COLO668 (cell line): ENCODE data around the gene MYH11.
"Not testable (repeated sequence)": the region's sequence is repeated elsewhere in the genome, so short reads cannot be mapped to it uniquely, and the experiment has no call there.

Experiments used
- DNase-seq: peaks from one replicate; lab custom pipeline; 2025; ENCODE audit not compliant: unreplicated experiment; lab: John Stamatoyannopoulos, UW

Gene MYH11

GRCh38 chr16:15811481-15812400 lies 45.1 kb downstream of the MYH11 start:
- no peak for DNase-seq

- DNase-seq: no peak
These were observed 45.9 kb downstream of the MYH11 start for GRCh38 chr16:15810949-15811348.

GRCh38 chr16:15810411-15810810 lies 46.4 kb downstream of the MYH11 start:
- DNase-seq: no peak

GRCh38 chr16:15809297-15809696 lies 47.5 kb downstream of the MYH11 start:
- DNase-seq: not testable (repeated sequence)

GRCh38 chr16:15808071-15808470 lies 48.8 kb downstream of the MYH11 start:
- DNase-seq: no peak

GRCh38 chr16:15807603-15808009 lies 49.2 kb downstream of the MYH11 start:
- no peak for DNase-seq

- DNase-seq: no peak
These were observed 53.2 kb downstream of the MYH11 start for GRCh38 chr16:15803618-15804017.

- no peak for DNase-seq
These were observed 56.9 kb downstream of the MYH11 start for GRCh38 chr16:15799851-15800495.

- no peak for DNase-seq
These were observed 58.2 kb downstream of the MYH11 start for GRCh38 chr16:15798671-15799070.

- no peak for DNase-seq
These were observed 59.9 kb downstream of the MYH11 start for GRCh38 chr16:15796885-15797284.

- no peak for DNase-seq
These were observed 61.2 kb downstream of the MYH11 start for GRCh38 chr16:15795615-15796014.

- DNase-seq: peak; percentile 8
These were observed 64.3 kb downstream of the MYH11 start for GRCh38 chr16:15792563-15792971.

- DNase-seq: no peak
These were observed 66.4 kb downstream of the MYH11 start for GRCh38 chr16:15790458-15790857.

- DNase-seq: not testable (repeated sequence)
These were observed 67.0 kb downstream of the MYH11 start for GRCh38 chr16:15789816-15790215.

- no peak for DNase-seq
These were observed 68.0 kb downstream of the MYH11 start for GRCh38 chr16:15788846-15789239.

GRCh38 chr16:15786501-15786900 lies 70.3 kb downstream of the MYH11 start:
- DNase-seq: no peak

GRCh38 chr16:15785386-15786059 lies 71.3 kb downstream of the MYH11 start:
- DNase-seq: no peak

- DNase-seq: no peak
These were observed 72.8 kb downstream of the MYH11 start for GRCh38 chr16:15783985-15784384.

GRCh38 chr16:15782573-15783365 lies 74.1 kb downstream of the MYH11 start:
- DNase-seq: no peak

- DNase-seq: no peak
These were observed 75.2 kb downstream of the MYH11 start for GRCh38 chr16:15781650-15782049.

- DNase-seq: no peak
These were observed 76.0 kb downstream of the MYH11 start for GRCh38 chr16:15780805-15781204.
